ENCODE data around the gene REP15. TPM values are rescaled to one million over a fixed set of nuclear protein-coding genes. Genes with fewer than 3 reads are reported as not detected.
A peak's percentile ranks its signal among the peaks of the same experiment; 100 is the strongest.

The REP15 gene
- total and polyA plus RNA-seq, 2 of the 4 experiments (the other 2 are of a cell fraction): 0.48 to 2.2 TPM

- no peak for ATAC-seq (ENCODE audit: low read depth)
- POLR2A ChIA-PET (ENCODE audit: unreplicated experiment): no interaction called here
Measured at GRCh38 chr12:27709212-27709931, 13.1 kb downstream of the REP15 start.

More at GRCh38 chr12:27709212-27709931, 13.1 kb downstream of the REP15 start:
- dilution Hi-C loops (cut with HindIII; ENCODE audit: low sequenced_read_pairs, unreplicated experiment): no loop called here
- H3K4ac ChIP-seq (ENCODE audit: low read depth, low read length): peak overlapping the region; percentile 52; the same call in 1 of the 2 replicates
- WGBS, 2 experiments (ENCODE audit: extremely low coverage in 2 of 2, insufficient read length in 1 of 2): 93% methylated on average over 3 of the region's 12 CpGs; no CpG with 5 or more reads in 1 of the 2 experiments
- peak overlapping the region; percentile 87 for H3K4me2 ChIP-seq (ENCODE audit: low read depth, low read length)
- TF ChIP-seq, protein P1, sequence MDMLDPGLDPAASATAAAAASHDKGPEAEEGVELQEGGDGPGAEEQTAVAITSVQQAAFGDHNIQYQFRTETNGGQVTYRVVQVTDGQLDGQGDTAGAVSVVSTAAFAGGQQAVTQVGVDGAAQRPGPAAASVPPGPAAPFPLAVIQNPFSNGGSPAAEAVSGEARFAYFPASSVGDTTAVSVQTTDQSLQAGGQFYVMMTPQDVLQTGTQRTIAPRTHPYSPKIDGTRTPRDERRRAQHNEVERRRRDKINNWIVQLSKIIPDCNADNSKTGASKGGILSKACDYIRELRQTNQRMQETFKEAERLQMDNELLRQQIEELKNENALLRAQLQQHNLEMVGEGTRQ (IDR thresholded peaks at IDR 0.05; ENCODE audit: low read depth, low read length): no peak
- peaks cover 9% of the 10 kb centered on the region; the same call in 1 of the 2 replicates for H3K9me1 ChIP-seq (ENCODE audit: insufficient read depth, low read length)
- H3K14ac ChIP-seq (replicated peaks; ENCODE audit: low read depth, low read length): no peak overlapping the region
- H4K20me1 ChIP-seq (ENCODE audit: insufficient read depth, low read length): peaks cover 6% of the 10 kb centered on the region; the same call in 1 of the 2 replicates
- no peak overlapping the region for H3K23ac ChIP-seq (ENCODE audit: low read depth, low read length)
- H3K9ac ChIP-seq (ENCODE audit: low read depth, low read length): no peak overlapping the region
- peak overlapping the region; percentile 93 for H3K27ac ChIP-seq (ENCODE audit: insufficient read depth, low read length)
- peak overlapping the region; percentile 74 for H3K4me3 ChIP-seq (ENCODE audit: insufficient read depth, low read depth, low read length)
- no peak overlapping the region for H2BK15ac ChIP-seq (ENCODE audit: low read depth, low read length)
- no peaks in the 10 kb centered on the region for H3K9me3 ChIP-seq (ENCODE audit: control insufficient read depth, insufficient read depth, low read length)
- no peak overlapping the region; the same call in 1 of the 2 replicates for H2BK120ac ChIP-seq (ENCODE audit: low read depth, low read length)
- H3K18ac ChIP-seq (ENCODE audit: low read depth, low read length): no peak overlapping the region
- peaks cover 9 to 33% of the 10 kb centered on the region in 2 experiments for H3K79me1 ChIP-seq (ENCODE audit: low read depth in 1 of 2, low read length in 2 of 2)
- peak overlapping the region; percentile 82 for H4K5ac ChIP-seq (ENCODE audit: low read depth, low read length)
- H3K4me1 ChIP-seq (ENCODE audit: control insufficient read depth, insufficient read depth, low read length): peaks cover 2% of the 10 kb centered on the region; the same call in 1 of the 2 replicates
- in situ Hi-C loops (cut with MboI; ENCODE audit: low sequenced_read_pairs): no loop called here
- intact Hi-C loops (cut with micrococcal nuclease): no loop called here
- H4K8ac ChIP-seq (ENCODE audit: low read depth in 2 of 2, low read length in 2 of 2): peak overlapping the region; percentile 84 to 97; a peak in 2 of 4 replicates
- H3K27me3 ChIP-seq (ENCODE audit: control insufficient read depth, insufficient read depth, low read length): no peaks in the 10 kb centered on the region
- 0 out of 2 replicates have a peak overlapping the region, but pooled peaks have one; percentile 68 for H2AK5ac ChIP-seq (ENCODE audit: low read depth, low read length)
- no TSS peak for BruUV-seq (replicated peaks)
- H2BK20ac ChIP-seq (ENCODE audit: low read depth, low read length): no peak overlapping the region
- H2AFZ ChIP-seq (replicated peaks; ENCODE audit: low read length, poor library complexity): peak overlapping the region; percentile 9
- CTCF ChIA-PET: no interaction called here
- no peak for DNase-seq
- H3K56ac ChIP-seq (ENCODE audit: extremely low read depth, insufficient read depth, low read length): no peak overlapping the region
- no peak overlapping the region for H2AK9ac ChIP-seq (replicated peaks; ENCODE audit: low read depth, low read length, poor library complexity)
- no peak overlapping the region for H2BK5ac ChIP-seq (ENCODE audit: low read depth, low read length, poor library complexity, severe bottlenecking)
- H3K36me3 ChIP-seq (ENCODE audit: control insufficient read depth, insufficient read depth, low read length): no peaks in the 10 kb centered on the region
- H4K91ac ChIP-seq (ENCODE audit: insufficient read depth, low read depth, low read length): no peak overlapping the region

All from IMR-90 (cell line).